ENCODE measurements around the gene NRG3. TPM values are rescaled to one million over a fixed set of nuclear protein-coding genes. Genes with fewer than 3 reads are reported as not detected.

Gene NRG3
- total and polyA plus RNA-seq, 2 donors (not counting 1 experiment from before 2014, with no cell fraction given): not detected

- no peak overlapping the region for H3K4me3 ChIP-seq (replicated peaks in 1 of 4; ENCODE audit: control extremely low read depth in 1 of 4, insufficient read depth in 1 of 4, low read depth in 3 of 4, low read length in 4 of 4)
- H3K9ac ChIP-seq (ENCODE audit: insufficient read depth, low read length): no peak overlapping the region
- no peak overlapping the region for H2AFZ ChIP-seq (ENCODE audit: low read length)
- H3K9me3 ChIP-seq (ENCODE audit: control insufficient read depth, insufficient read depth, low read depth, low read length): no peaks in the 10 kb centered on the region
- no peaks in the 10 kb centered on the region for H3K4me1 ChIP-seq (ENCODE audit: control insufficient read depth, extremely low read depth, insufficient read depth, low read length)
- no peak overlapping the region for H3K27ac ChIP-seq (ENCODE audit: insufficient read depth, low read length)
- H3K79me2 ChIP-seq (ENCODE audit: control insufficient read depth, insufficient read depth, low read length): no peaks in the 10 kb centered on the region
- H4K20me1 ChIP-seq (ENCODE audit: control insufficient read depth, extremely low read depth, insufficient read depth, low read length): no peaks in the 10 kb centered on the region
- H3K4me2 ChIP-seq (ENCODE audit: extremely low read depth, insufficient read depth, low read length): no peak overlapping the region
- TF ChIP-seq CTCF (conservative IDR thresholded peaks at IDR 0.05 in 1 of 2, IDR thresholded peaks at IDR 0.05 in 1 of 2; ENCODE audit: low read depth in 1 of 2, low read length in 2 of 2) (no peak), EZH2 (IDR thresholded peaks at IDR 0.05; ENCODE audit: low read length, missing control alignments) (no peak)
- no peaks in the 10 kb centered on the region for H3K27me3 ChIP-seq (ENCODE audit: control insufficient read depth, insufficient read depth, low read length)
- DNase-seq (ENCODE audit: low read depth in 2 of 2): no peak
- no peaks in the 10 kb centered on the region for H3K36me3 ChIP-seq (ENCODE audit: control insufficient read depth, insufficient read depth, low read length)
These were observed 337.8 kb downstream of the NRG3 start for GRCh38 chr10:82212753-82213152.

GRCh38 chr10:82213784-82214183, 338.8 kb downstream of the NRG3 start:
- no peak overlapping the region for H3K27ac ChIP-seq (ENCODE audit: insufficient read depth, low read length)
- no peak overlapping the region for H3K4me2 ChIP-seq (ENCODE audit: extremely low read depth, insufficient read depth, low read length)

DNA sequence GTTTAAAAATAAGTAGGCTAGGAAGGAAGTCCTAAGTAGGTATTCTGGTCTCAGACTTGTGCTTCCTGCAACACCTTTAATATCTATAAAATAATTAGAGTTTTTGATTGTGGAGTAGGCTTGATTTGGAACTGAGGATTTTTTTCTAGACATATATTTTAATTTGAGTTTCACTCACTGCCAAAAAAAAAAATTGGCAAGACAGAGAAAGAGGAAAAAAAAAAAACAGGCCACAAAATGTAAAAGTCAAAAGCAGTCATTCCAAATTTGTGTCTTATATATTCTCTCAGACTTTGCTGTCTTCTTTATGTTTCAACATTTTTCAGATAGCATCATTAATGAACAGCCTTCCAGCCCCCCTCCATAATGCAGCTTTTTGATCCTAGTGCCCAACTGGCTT, 346.1 kb downstream of the NRG3 start:
- no peaks in the 10 kb centered on the region for H4K20me1 ChIP-seq (ENCODE audit: control insufficient read depth, extremely low read depth, insufficient read depth, low read length)
- no peaks in the 10 kb centered on the region for H3K4me1 ChIP-seq (ENCODE audit: control insufficient read depth, extremely low read depth, insufficient read depth, low read length)
- no peak overlapping the region for H3K4me3 ChIP-seq (replicated peaks in 1 of 4; ENCODE audit: control extremely low read depth in 1 of 4, insufficient read depth in 1 of 4, low read depth in 3 of 4, low read length in 4 of 4)
- H3K9ac ChIP-seq (ENCODE audit: insufficient read depth, low read length): no peak overlapping the region
- no peak for TF ChIP-seq EZH2 (IDR thresholded peaks at IDR 0.05; ENCODE audit: low read length, missing control alignments)
- H3K27ac ChIP-seq (ENCODE audit: insufficient read depth, low read length): no peak overlapping the region
- no peak for DNase-seq (ENCODE audit: low read depth in 2 of 2)
- H3K36me3 ChIP-seq (ENCODE audit: control insufficient read depth, insufficient read depth, low read length): no peaks in the 10 kb centered on the region
- no peak overlapping the region for H3K4me2 ChIP-seq (ENCODE audit: extremely low read depth, insufficient read depth, low read length)
- H3K79me2 ChIP-seq (ENCODE audit: control insufficient read depth, insufficient read depth, low read length): no peaks in the 10 kb centered on the region
- no peaks in the 10 kb centered on the region for H3K27me3 ChIP-seq (ENCODE audit: control insufficient read depth, insufficient read depth, low read length)
- H3K9me3 ChIP-seq (ENCODE audit: control insufficient read depth, insufficient read depth, low read depth, low read length): no peaks in the 10 kb centered on the region
- H2AFZ ChIP-seq (ENCODE audit: low read length): no peak overlapping the region

More at GRCh38 chr10:82213784-82214183, 338.8 kb downstream of the NRG3 start:
- H3K9me3 ChIP-seq (ENCODE audit: control insufficient read depth, insufficient read depth, low read depth, low read length): no peaks in the 10 kb centered on the region
- no peaks in the 10 kb centered on the region for H3K4me1 ChIP-seq (ENCODE audit: control insufficient read depth, extremely low read depth, insufficient read depth, low read length)
- no peak overlapping the region for H2AFZ ChIP-seq (ENCODE audit: low read length)
- DNase-seq (ENCODE audit: low read depth in 2 of 2): no peak
- H3K27me3 ChIP-seq (ENCODE audit: control insufficient read depth, insufficient read depth, low read length): no peaks in the 10 kb centered on the region
- no peak overlapping the region for H3K4me3 ChIP-seq (replicated peaks in 1 of 4; ENCODE audit: control extremely low read depth in 1 of 4, insufficient read depth in 1 of 4, low read depth in 3 of 4, low read length in 4 of 4)
- no peaks in the 10 kb centered on the region for H3K79me2 ChIP-seq (ENCODE audit: control insufficient read depth, insufficient read depth, low read length)
- no peaks in the 10 kb centered on the region for H4K20me1 ChIP-seq (ENCODE audit: control insufficient read depth, extremely low read depth, insufficient read depth, low read length)
- no peak overlapping the region for H3K9ac ChIP-seq (ENCODE audit: insufficient read depth, low read length)
- H3K36me3 ChIP-seq (ENCODE audit: control insufficient read depth, insufficient read depth, low read length): no peaks in the 10 kb centered on the region
- TF ChIP-seq CTCF (conservative IDR thresholded peaks at IDR 0.05 in 1 of 2, IDR thresholded peaks at IDR 0.05 in 1 of 2; ENCODE audit: low read depth in 1 of 2, low read length in 2 of 2) (no peak), EZH2 (IDR thresholded peaks at IDR 0.05; ENCODE audit: low read length, missing control alignments) (no peak)

Data from fibroblast of lung (primary cell).